GM23338 (cell line): ENCODE data around the gene SELENBP1. TPM values are rescaled to one million over a fixed set of nuclear protein-coding genes. Genes with fewer than 3 reads are reported as not detected.

Experiments used
- ATAC-seq: fragments of 200-7000 bp; cut with Tn5 transposase; 3 replicates; pipeline ENCODE4 v1.9.1; 2020
- DNase-seq: peaks from one replicate; pipeline ENCODE4 v3.0.0-alpha.2; 2015; ENCODE audit warnings: low spot score
- H2AFZ ChIP-seq: fragments of 200-600 bp; sonication (generic); 2 replicates; pipeline ENCODE4 v1.8.0; 2016; ENCODE audit warnings: antibody characterized with exemption, mild to moderate bottlenecking, moderate library complexity
- H3F3A ChIP-seq: fragments of 200-600 bp; sonication (generic); replicated peaks from 2 replicates; pipeline ENCODE4 v1.8.0; 2017; ENCODE audit warnings: antibody characterized with exemption, mixed run types, low read depth
- H3K27ac ChIP-seq: fragments of 200-600 bp; sonication (generic); 2 replicates; pipeline ENCODE4 v1.6.1; 2016; ENCODE audit warnings: low read depth
- H3K27me3 ChIP-seq: fragments of 200-600 bp; sonication (generic); 2 replicates; pipeline ENCODE4 v1.8.0; 2016; ENCODE audit warnings: mild to moderate bottlenecking, mixed run types, moderate library complexity; ENCODE audit not compliant: insufficient read depth
- H3K36me3 ChIP-seq: fragments of 200-600 bp; sonication (generic); 2 replicates; pipeline ENCODE4 v1.8.0; 2016; ENCODE audit warnings: mild to moderate bottlenecking; ENCODE audit not compliant: insufficient read depth
- H3K4me1 ChIP-seq: fragments of 200-600 bp; sonication (generic); 2 replicates; pipeline ENCODE4 v1.8.0; 2016; ENCODE audit warnings: mild to moderate bottlenecking, moderate library complexity; ENCODE audit not compliant: insufficient read depth
- H3K4me2 ChIP-seq: fragments of 200-600 bp; sonication (generic); 2 replicates; pipeline ENCODE4 v1.7.1; 2017; ENCODE audit warnings: mixed run types
- H3K4me3 ChIP-seq: fragments of 200-600 bp; sonication (generic); 2 replicates; pipeline ENCODE4 v1.6.1; 2016; ENCODE audit warnings: mixed run types
- H3K79me2 ChIP-seq: fragments of 200-600 bp; sonication (generic); replicated peaks from 2 replicates; pipeline ENCODE4 v1.8.0; 2017; ENCODE audit warnings: mild to moderate bottlenecking; ENCODE audit not compliant: insufficient read depth
- H3K9me2 ChIP-seq: fragments of 200-600 bp; sonication (generic); 2 replicates; pipeline ENCODE4 v1.8.0; 2017; ENCODE audit not compliant: insufficient read depth
- H4K20me1 ChIP-seq: fragments of 200-600 bp; sonication (generic); replicated peaks from 2 replicates; pipeline ENCODE4 v1.8.0; 2017; ENCODE audit warnings: mild to moderate bottlenecking; ENCODE audit not compliant: insufficient read depth
- H3K27ac Mint-ChIP-seq: 2 replicates; pipeline ENCODE4 v1.8.0; 2020; ENCODE audit warnings: inconsistent platforms, mild to moderate bottlenecking, moderate library complexity, mixed read lengths
- H3K27me3 Mint-ChIP-seq: 3 replicates; pipeline ENCODE4 v1.8.0; 2022; ENCODE audit warnings: low read depth, mild to moderate bottlenecking, moderate library complexity, mixed read lengths, inconsistent platforms; ENCODE audit not compliant: insufficient read depth, poor library complexity
- H3K36me3 Mint-ChIP-seq: 3 replicates; pipeline ENCODE4 v1.8.0; 2021; ENCODE audit warnings: low read depth, mild to moderate bottlenecking, inconsistent platforms, moderate library complexity, mixed read lengths
- H3K4me1 Mint-ChIP-seq: 3 replicates; pipeline ENCODE4 v1.8.0; 2020; ENCODE audit warnings: mild to moderate bottlenecking, inconsistent platforms, mixed read lengths
- H3K4me3 Mint-ChIP-seq: 3 replicates; pipeline ENCODE4 v1.8.0; 2021; ENCODE audit warnings: moderate library complexity, mild to moderate bottlenecking, inconsistent platforms, mixed read lengths
- H3K9me3 Mint-ChIP-seq: 3 replicates; pipeline ENCODE4 v1.8.0; 2020; ENCODE audit warnings: moderate library complexity, mild to moderate bottlenecking, inconsistent platforms, mixed read lengths
- CREB1 ChIP-seq: fragments of 250-450 bp; sonication (Bioruptor Pico); IDR thresholded peaks from 2 replicates; pipeline ENCODE4 v1.5.0; 2020; ENCODE audit warnings: low read depth, mild to moderate bottlenecking, moderate library complexity
- CTCF ChIP-seq, 2 experiments: fragments of 200-600 bp in 1 of 2; sonication (generic) in 1 of 2; conservative IDR thresholded peaks; 2 replicates each; pipeline versions ENCODE4 v1.5.1 to v1.6.1; 2016 to 2017; ENCODE audit warnings: antibody characterized with exemption in 2 of 2, low read depth in 2 of 2, mild to moderate bottlenecking in 2 of 2, moderate library complexity in 1 of 2
- ETS1 ChIP-seq: IDR thresholded peaks from 2 replicates; pipeline ENCODE4 v1.6.1; 2016; ENCODE audit warnings: antibody characterized with exemption
- EZH2phosphoT487 ChIP-seq: fragments of 200-600 bp; sonication (generic); IDR thresholded peaks from one replicate; pipeline ENCODE4 v1.8.1; 2018; ENCODE audit warnings: antibody characterized with exemption; ENCODE audit not compliant: unreplicated experiment
- JUNB ChIP-seq: IDR thresholded peaks from one replicate; pipeline ENCODE4 v1.6.1; 2016; ENCODE audit warnings: antibody characterized with exemption; ENCODE audit not compliant: unreplicated experiment
- NANOG ChIP-seq: IDR thresholded peaks from 2 replicates; pipeline ENCODE4 v1.6.1; 2016; ENCODE audit warnings: antibody characterized with exemption, borderline replicate concordance
- REST ChIP-seq: IDR thresholded peaks from one replicate; pipeline ENCODE4 v1.6.1; 2018; ENCODE audit warnings: antibody characterized with exemption; ENCODE audit not compliant: unreplicated experiment
- ZNF114 ChIP-seq: fragments of 250-450 bp; sonication (Bioruptor Pico); IDR thresholded peaks from 2 replicates; pipeline ENCODE4 v1.5.0; 2020; ENCODE audit warnings: mild to moderate bottlenecking, moderate library complexity
- polyA plus RNA-seq: library from polyadenylated mRNA; unstranded; fragments of >200 nt; fragmentation: Nextera tagmentation; extraction: Ambion mirVana; gene quantifications from 2 replicates; pipeline ENCODE4 v1.2.1, GENCODE V29; 2016
- total RNA-seq: library from RNA; depleted of rRNA; stranded (reverse); fragments of >200 nt; shearing (Covaris generic); gene quantifications from 2 replicates; pipeline ENCODE4 v1.2.3, GENCODE V29; 2014

SELENBP1 gene
- total and polyA plus RNA-seq, 2 experiments from 2014 or later, result 10.7 to 13.4 TPM

GRCh38 chr1:151368393-151369301, 3.9 kb downstream of the SELENBP1 start (continued):
- TF ChIP-seq CTCF (conservative IDR thresholded peaks at IDR 0.05; ENCODE audit: low read depth in 2 of 2), result no peak

GRCh38 chr1:151367658-151368392, 4.7 kb downstream of the SELENBP1 start:
- H4K20me1 ChIP-seq, result no peaks in the 10 kb centered on the region
- no peak overlapping the region for H3K4me2 ChIP-seq
- Mint-ChIP-seq H3K4me3 (no peak overlapping the region), H3K4me1 (peaks cover 15% of the 10 kb centered on the region), H3K9me3 (peaks cover 13% of the 10 kb centered on the region), H3K36me3 (peaks cover 26% of the 10 kb centered on the region), H3K27ac (no peak overlapping the region), H3K27me3 (peaks cover 13% of the 10 kb centered on the region)
- no peaks in the 10 kb centered on the region for H3K9me2 ChIP-seq
- TF ChIP-seq ZNF114 (CRISPR knock-in tag), result no peak
- no peak for TF ChIP-seq CREB1 (CRISPR knock-in tag)
- TF ChIP-seq CTCF (conservative IDR thresholded peaks at IDR 0.05; ENCODE audit: low read depth in 2 of 2), result no peak
- TF ChIP-seq ETS1, result no peak
- no peak for TF ChIP-seq EZH2phosphoT487
- no peak for TF ChIP-seq REST
- no peak for TF ChIP-seq NANOG
- TF ChIP-seq JUNB, result no peak
- ATAC-seq (no peak), DNase-seq (no peak)
- H3K4me1 ChIP-seq, result peaks cover 16% of the 10 kb centered on the region
- no peaks in the 10 kb centered on the region for H3K79me2 ChIP-seq
- H2AFZ ChIP-seq, result no peak overlapping the region
- H3K36me3 ChIP-seq, result no peaks in the 10 kb centered on the region
- no peak overlapping the region for H3K4me3 ChIP-seq
- H3K27ac ChIP-seq, result no peak overlapping the region
- H3F3A ChIP-seq, result no peaks in the 10 kb centered on the region
- no peaks in the 10 kb centered on the region for H3K27me3 ChIP-seq
